B cell (primary cell): ENCODE data around the gene CAVIN1.
"Not testable (repeated sequence)": the region's sequence is repeated elsewhere in the genome, so short reads cannot be mapped to it uniquely, and the experiment has no call there.

Source experiments
- EZH2 ChIP-seq: IDR thresholded peaks from 2 replicates; pipeline ENCODE4 v1.6.1; 2012; ENCODE audit warnings: borderline replicate concordance, low read depth, mild to moderate bottlenecking, moderate library complexity, low read length; ENCODE audit not compliant: insufficient read depth, poor library complexity, severe bottlenecking
- TF ChIP-seq, protein P1 (sequence below): fragments of 200-600 bp; IDR thresholded peaks from one replicate; pipeline ENCODE4 v1.8.0; 2022; ENCODE audit warnings: antibody characterized with exemption, mild to moderate bottlenecking

DNA sequence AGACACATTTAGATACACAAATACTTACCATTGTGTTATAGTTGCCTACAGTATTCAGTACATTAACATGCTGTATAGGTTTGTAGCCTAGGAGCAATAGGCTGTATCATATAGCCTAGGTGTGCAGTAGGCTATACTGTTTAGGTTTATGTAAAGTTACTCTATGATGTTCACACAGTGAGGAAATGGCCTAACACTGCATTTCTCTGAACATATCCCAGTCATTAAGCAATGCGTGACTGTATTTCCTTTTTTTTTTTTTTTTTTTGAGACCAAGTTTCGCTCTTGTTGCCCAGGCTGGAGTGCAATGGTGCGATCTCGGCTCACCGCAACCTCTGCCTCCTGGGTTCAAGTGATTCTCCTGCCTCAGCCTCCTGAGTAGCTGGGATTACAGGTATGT lies 5.1 kb downstream of the CAVIN1 start:
- TF ChIP-seq, protein P1, sequence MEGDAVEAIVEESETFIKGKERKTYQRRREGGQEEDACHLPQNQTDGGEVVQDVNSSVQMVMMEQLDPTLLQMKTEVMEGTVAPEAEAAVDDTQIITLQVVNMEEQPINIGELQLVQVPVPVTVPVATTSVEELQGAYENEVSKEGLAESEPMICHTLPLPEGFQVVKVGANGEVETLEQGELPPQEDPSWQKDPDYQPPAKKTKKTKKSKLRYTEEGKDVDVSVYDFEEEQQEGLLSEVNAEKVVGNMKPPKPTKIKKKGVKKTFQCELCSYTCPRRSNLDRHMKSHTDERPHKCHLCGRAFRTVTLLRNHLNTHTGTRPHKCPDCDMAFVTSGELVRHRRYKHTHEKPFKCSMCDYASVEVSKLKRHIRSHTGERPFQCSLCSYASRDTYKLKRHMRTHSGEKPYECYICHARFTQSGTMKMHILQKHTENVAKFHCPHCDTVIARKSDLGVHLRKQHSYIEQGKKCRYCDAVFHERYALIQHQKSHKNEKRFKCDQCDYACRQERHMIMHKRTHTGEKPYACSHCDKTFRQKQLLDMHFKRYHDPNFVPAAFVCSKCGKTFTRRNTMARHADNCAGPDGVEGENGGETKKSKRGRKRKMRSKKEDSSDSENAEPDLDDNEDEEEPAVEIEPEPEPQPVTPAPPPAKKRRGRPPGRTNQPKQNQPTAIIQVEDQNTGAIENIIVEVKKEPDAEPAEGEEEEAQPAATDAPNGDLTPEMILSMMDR, result not testable (repeated sequence)
- TF ChIP-seq EZH2, result not testable (repeated sequence)
